Esophagus squamous epithelium (tissue), 5 donors: ENCODE results near the gene MAP3K5. TPM values are rescaled to one million over a fixed set of nuclear protein-coding genes. Genes with fewer than 3 reads are reported as not detected.

Source experiments
- DNase-seq: peaks from one replicate; lab custom pipeline; 2025; lab: John Stamatoyannopoulos, UW
- H3K27ac ChIP-seq, 4 donors: fragments of 200-600 bp; sonication (generic); one replicate each; pipeline ENCODE4 v1.5.1; 2016 to 2019; ENCODE audit warnings: mild to moderate bottlenecking in 1 of 4
- H3K27me3 ChIP-seq, 4 donors: fragments of 200-600 bp; sonication (generic); 1 replicate in 3 of 4; 2 replicates in 1 of 4; pipeline versions ENCODE4 v1.5.1 to v1.6.0; 2017 to 2021; ENCODE audit warnings: antibody characterized with exemption in 1 of 4
- H3K36me3 ChIP-seq, 3 donors: fragments of 200-600 bp; sonication (generic); one replicate each; pipeline ENCODE4 v1.5.1; 2016 to 2019
- H3K4me1 ChIP-seq, 3 donors: fragments of 200-600 bp; sonication (generic); one replicate each; pipeline ENCODE4 v1.5.1; 2017 to 2019
- H3K4me3 ChIP-seq, 4 donors: fragments of 200-600 bp; sonication (generic); 1 replicate in 3 of 4; 2 replicates in 1 of 4; pipeline ENCODE4 v1.5.1; 2016 to 2019; ENCODE audit warnings: mild to moderate bottlenecking in 2 of 4, moderate library complexity in 1 of 4
- H3K9me3 ChIP-seq, 3 donors: fragments of 200-600 bp; sonication (generic); one replicate each; pipeline ENCODE4 v1.5.1; 2016 to 2019
- POLR2A ChIP-seq, 4 donors: fragments of 450-650 bp; IDR thresholded peaks; one replicate each; pipeline ENCODE4 v1.6.1; 2017; ENCODE audit warnings: antibody characterized with exemption in 4 of 4, mild to moderate bottlenecking in 4 of 4, moderate library complexity in 3 of 4
- WGBS, 2 donors: methylation state at CpG; one replicate each; pipeline ENCODE4 v1.1.5; 2018; 5-methylcytosine and 5-hydroxymethylcytosine counted together
- intact Hi-C: fragments of 100-400 bp; cut with DNase I; formaldehyde crosslinking; loops from one replicate; pipeline ENCODE4 v1.15.0; 2022
- total RNA-seq, 4 donors: library from RNA; depleted of rRNA; stranded (reverse); fragments of >200 nt; gene quantifications; one replicate each; pipeline ENCODE4 v1.1.0, GENCODE V29; 2016
- TF ChIP-seq, protein P1 (sequence below), 6 experiments: fragments of 450-650 bp in 4 of 6; fragments of 200-600 bp in 2 of 6; sonication (generic) in 2 of 6; IDR thresholded peaks; one replicate each; pipeline ENCODE4 v1.5.1; 2016 to 2019; ENCODE audit warnings: antibody characterized with exemption in 6 of 6, mild to moderate bottlenecking in 4 of 6, moderate library complexity in 4 of 6
- donor health status: DM: yes; HTN: yes; CAD: no.

MAP3K5 gene
- total RNA-seq, 4 donors from 2014 or later: 9.2 to 22.9 (median 20.9) TPM

DNA sequence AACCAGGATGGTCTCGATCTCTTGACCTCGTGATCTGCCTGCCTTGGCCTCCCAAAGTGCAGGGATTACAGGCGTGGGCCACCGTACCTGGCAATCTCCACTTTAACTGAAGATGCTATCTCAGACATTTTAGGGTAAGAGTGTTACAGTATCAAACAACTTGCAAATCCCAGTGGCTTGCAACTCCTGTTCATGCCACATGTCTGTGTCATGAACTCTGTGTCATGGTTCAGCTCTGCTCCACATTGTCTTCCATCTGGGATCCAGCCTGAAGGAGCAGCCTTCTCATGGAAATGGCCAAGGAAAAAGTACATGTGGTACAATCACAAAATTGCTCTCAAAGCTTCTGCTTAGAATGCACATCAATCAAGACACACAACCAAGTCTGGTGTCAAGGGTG is 114.9 kb downstream of the MAP3K5 start:
- Histone ChIP-seq H3K27ac (peak overlapping the region in 3 of 4 donors; percentile 40 to 59 (median 48)), H3K4me3 (no peak overlapping the region), H3K4me1 (peaks cover 0 to 24% (median 0%) of the 10 kb centered on the region in 3 donors), H3K27me3 (no peaks in the 10 kb centered on the region), H3K36me3 (peaks cover 0 to 3% (median 0%) of the 10 kb centered on the region in 3 donors), H3K9me3 (no peaks in the 10 kb centered on the region)
- intact Hi-C loops: no loop called here
- DNase-seq: no peak
- 98% methylated on average over 4 of the region's 4 CpGs for WGBS, 2 donors
- no peak for TF ChIP-seq POLR2A (IDR thresholded peaks at IDR 0.05)
- TF ChIP-seq, protein P1, sequence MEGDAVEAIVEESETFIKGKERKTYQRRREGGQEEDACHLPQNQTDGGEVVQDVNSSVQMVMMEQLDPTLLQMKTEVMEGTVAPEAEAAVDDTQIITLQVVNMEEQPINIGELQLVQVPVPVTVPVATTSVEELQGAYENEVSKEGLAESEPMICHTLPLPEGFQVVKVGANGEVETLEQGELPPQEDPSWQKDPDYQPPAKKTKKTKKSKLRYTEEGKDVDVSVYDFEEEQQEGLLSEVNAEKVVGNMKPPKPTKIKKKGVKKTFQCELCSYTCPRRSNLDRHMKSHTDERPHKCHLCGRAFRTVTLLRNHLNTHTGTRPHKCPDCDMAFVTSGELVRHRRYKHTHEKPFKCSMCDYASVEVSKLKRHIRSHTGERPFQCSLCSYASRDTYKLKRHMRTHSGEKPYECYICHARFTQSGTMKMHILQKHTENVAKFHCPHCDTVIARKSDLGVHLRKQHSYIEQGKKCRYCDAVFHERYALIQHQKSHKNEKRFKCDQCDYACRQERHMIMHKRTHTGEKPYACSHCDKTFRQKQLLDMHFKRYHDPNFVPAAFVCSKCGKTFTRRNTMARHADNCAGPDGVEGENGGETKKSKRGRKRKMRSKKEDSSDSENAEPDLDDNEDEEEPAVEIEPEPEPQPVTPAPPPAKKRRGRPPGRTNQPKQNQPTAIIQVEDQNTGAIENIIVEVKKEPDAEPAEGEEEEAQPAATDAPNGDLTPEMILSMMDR (IDR thresholded peaks at IDR 0.05): no peak

DNA sequence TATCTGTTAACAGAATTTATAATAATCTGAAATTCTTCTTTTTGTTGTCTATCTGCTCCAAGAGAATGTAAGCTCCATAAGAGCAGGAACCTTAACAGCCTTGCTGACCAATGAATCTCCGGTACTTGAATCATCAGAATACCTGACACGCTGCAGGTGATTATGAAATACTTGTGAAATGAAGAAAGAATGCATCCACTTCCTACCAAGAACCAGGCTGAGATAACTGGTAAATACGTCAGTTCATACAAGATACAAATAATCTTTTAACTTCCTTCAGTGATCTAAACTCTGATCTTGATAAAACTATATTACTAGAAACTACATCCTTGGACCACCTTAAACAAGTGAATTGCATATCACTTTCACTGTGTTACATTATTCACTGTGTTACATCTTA is 116.2 kb downstream of the MAP3K5 start:
- 54 to 71% methylated on average over 3 of the region's 3 CpGs for WGBS, 2 donors
- DNase-seq: no peak
- no peak overlapping the region for H3K27ac ChIP-seq
- H3K4me1 ChIP-seq: peaks cover 0 to 18% (median 0%) of the 10 kb centered on the region in 3 donors
- H3K27me3 ChIP-seq: no peaks in the 10 kb centered on the region
- intact Hi-C loops: no loop called here
- no peaks in the 10 kb centered on the region for H3K9me3 ChIP-seq
- H3K36me3 ChIP-seq: peaks cover 0 to 12% (median 0%) of the 10 kb centered on the region in 3 donors
- no peak for TF ChIP-seq POLR2A (IDR thresholded peaks at IDR 0.05)
- TF ChIP-seq, protein P1 (IDR thresholded peaks at IDR 0.05): no peak
- H3K4me3 ChIP-seq: no peak overlapping the region

DNA sequence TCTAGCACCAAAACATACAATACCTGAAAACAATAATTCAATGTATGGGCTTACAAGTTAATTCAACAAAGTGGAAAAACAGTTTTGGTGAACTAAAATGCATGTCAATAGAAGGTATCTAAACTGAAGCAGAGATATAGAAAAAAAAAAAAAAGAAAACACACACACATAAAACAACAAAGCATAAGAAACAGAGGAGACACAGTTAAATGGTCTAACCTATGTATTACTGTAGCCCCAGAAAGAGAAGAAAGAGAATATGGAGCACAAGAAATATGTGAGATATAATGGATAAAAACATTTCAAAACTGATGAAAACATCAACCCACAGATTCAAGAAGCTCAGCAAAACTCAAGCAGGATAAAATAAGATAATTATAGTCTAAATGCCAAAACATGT is 118.7 kb downstream of the MAP3K5 start:
- no peak for TF ChIP-seq POLR2A (IDR thresholded peaks at IDR 0.05)
- TF ChIP-seq, protein P1 (IDR thresholded peaks at IDR 0.05): no peak
- Histone ChIP-seq H3K27ac (no peak overlapping the region), H3K27me3 (no peaks in the 10 kb centered on the region), H3K4me1 (peaks cover 0 to 28% (median 4%) of the 10 kb centered on the region in 3 donors), H3K9me3 (no peaks in the 10 kb centered on the region), H3K36me3 (peaks cover 0 to 12% (median 0%) of the 10 kb centered on the region in 3 donors), H3K4me3 (no peak overlapping the region)
- no peak for DNase-seq
- intact Hi-C loops: no loop called here

DNA sequence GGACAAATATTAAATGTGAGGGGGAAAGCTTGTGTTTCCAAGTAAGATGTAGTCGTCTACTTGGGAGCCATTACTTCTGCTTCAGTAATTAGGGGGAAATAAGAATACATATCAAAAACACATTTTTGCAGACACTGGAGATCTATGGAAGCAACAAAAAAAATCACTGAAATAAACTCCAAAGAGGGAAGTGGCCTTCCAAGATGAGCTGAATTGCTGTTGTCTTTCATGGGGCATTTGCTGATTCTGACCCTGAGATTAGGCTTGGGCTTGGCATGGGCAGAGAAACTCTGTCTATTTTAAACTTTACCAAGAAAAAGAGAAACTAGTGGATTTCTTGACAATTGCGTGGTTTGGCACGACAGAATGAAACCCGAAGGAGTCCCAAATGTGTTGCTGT is 120.1 kb downstream of the MAP3K5 start:
- TF ChIP-seq POLR2A (IDR thresholded peaks at IDR 0.05): no peak
- TF ChIP-seq, protein P1 (IDR thresholded peaks at IDR 0.05): no peak
- Histone ChIP-seq H3K27ac (no peak overlapping the region), H3K4me3 (no peak overlapping the region), H3K9me3 (no peaks in the 10 kb centered on the region), H3K27me3 (no peaks in the 10 kb centered on the region), H3K36me3 (peaks cover 0 to 24% (median 0%) of the 10 kb centered on the region in 3 donors), H3K4me1 (peaks cover 0 to 14% (median 4%) of the 10 kb centered on the region in 3 donors)
- no peak for DNase-seq
- intact Hi-C loops: no loop called here
- 84 to 86% methylated on average over 4 of the region's 4 CpGs for WGBS, 2 donors

DNA sequence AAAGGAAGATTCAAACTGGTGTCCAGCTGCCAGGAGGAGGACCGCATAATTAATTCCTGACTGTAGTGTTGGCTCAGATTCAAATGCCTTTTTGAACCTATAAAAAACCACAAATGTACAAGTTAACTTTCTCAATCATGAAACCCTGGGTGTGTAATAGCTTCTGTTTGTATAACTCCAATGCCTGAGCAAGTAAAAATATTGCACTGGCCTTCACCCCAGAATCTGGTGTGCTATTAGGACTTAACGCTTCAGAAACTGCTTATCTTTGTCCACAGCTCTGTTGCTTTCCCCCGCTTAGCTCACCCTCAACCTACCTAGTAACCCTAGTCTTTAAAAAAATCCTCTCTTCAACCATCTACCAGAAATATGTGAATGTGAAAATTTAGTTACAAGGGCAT is 123.0 kb downstream of the MAP3K5 start:
- no peak for DNase-seq
- peaks cover 0 to 30% (median 0%) of the 10 kb centered on the region in 3 donors for H3K36me3 ChIP-seq
- H3K27ac ChIP-seq: peak overlapping the region in 1 of 4 donors; percentile 26
- WGBS, 2 donors: 21 to 43% methylated on average over 3 of the region's 3 CpGs
- intact Hi-C loops: no loop called here
- no peaks in the 10 kb centered on the region for H3K9me3 ChIP-seq
- TF ChIP-seq POLR2A (IDR thresholded peaks at IDR 0.05): no peak
- TF ChIP-seq, protein P1 (IDR thresholded peaks at IDR 0.05): no peak
- no peak overlapping the region for H3K4me3 ChIP-seq
- H3K4me1 ChIP-seq: peaks cover 0 to 13% (median 4%) of the 10 kb centered on the region in 3 donors
- no peaks in the 10 kb centered on the region for H3K27me3 ChIP-seq
